Upper lobe of right lung (tissue), 1 donor: ENCODE results near the gene GCLM. TPM values are rescaled to one million over a fixed set of nuclear protein-coding genes. Genes with fewer than 3 reads are reported as not detected.
"Not testable (repeated sequence)": the region's sequence is repeated elsewhere in the genome, so short reads cannot be mapped to it uniquely, and the experiment has no call there.

Experiments used
- ATAC-seq: fragments of 200-7000 bp; cut with Tn5 transposase; one replicate; pipeline ENCODE4 v1.9.1; 2020; ENCODE audit warnings: mild to moderate bottlenecking, moderate library complexity
- DNase-seq: peaks from one replicate; pipeline ENCODE4 v3.0.0-alpha.2; 2020
- H3K27ac ChIP-seq: fragments of 200-600 bp; one replicate; pipeline ENCODE4 v1.8.0; 2022
- H3K27me3 ChIP-seq: fragments of 200-600 bp; one replicate; pipeline ENCODE4 v1.8.0; 2022; ENCODE audit warnings: mild to moderate bottlenecking
- H3K36me3 ChIP-seq: fragments of 200-600 bp; one replicate; pipeline ENCODE4 v1.8.0; 2022
- H3K4me1 ChIP-seq: fragments of 200-600 bp; one replicate; pipeline ENCODE4 v1.8.0; 2022
- H3K4me3 ChIP-seq: fragments of 200-600 bp; one replicate; pipeline ENCODE4 v1.8.0; 2022; ENCODE audit warnings: mild to moderate bottlenecking
- H3K9me3 ChIP-seq: fragments of 200-600 bp; one replicate; pipeline ENCODE4 v1.8.0; 2022
- CTCF ChIP-seq: fragments of 200-600 bp; IDR thresholded peaks from one replicate; pipeline ENCODE4 v1.8.0; 2022; ENCODE audit warnings: antibody characterized with exemption
- intact Hi-C: fragments of 100-400 bp; cut with DNase I; formaldehyde crosslinking; loops from one replicate; pipeline ENCODE4 v1.11.0; 2022
- total RNA-seq: library from RNA; stranded (reverse); fragmentation: NEBNext Ultra II Directional; extraction: Animal tissue kit (Norgen Biotek cat#: 25700); gene quantifications from one replicate; pipeline ENCODE4 v1.2.1, GENCODE V29; 2021
- donor health status: DM: no; HTN: yes; CAD: no; lungs with severe emphysema.

Gene GCLM
- total RNA-seq, 1 donor from 2014 or later, result 24.5 TPM

- H3K36me3 ChIP-seq, result no peaks in the 10 kb centered on the region
- H3K27ac ChIP-seq, result no peak overlapping the region
- no peak for ATAC-seq
- TF ChIP-seq CTCF, result no peak
- no peaks in the 10 kb centered on the region for H3K9me3 ChIP-seq
- intact Hi-C loops, result no loop called here
- no peaks in the 10 kb centered on the region for H3K27me3 ChIP-seq
- no peak for DNase-seq
- no peaks in the 10 kb centered on the region for H3K4me1 ChIP-seq
- H3K4me3 ChIP-seq, result no peak overlapping the region
Observed at GRCh38 chr1:93938461-93939145, 29.4 kb upstream of the GCLM start.

- Histone ChIP-seq H3K4me3 (no peak overlapping the region), H3K27me3 (no peaks in the 10 kb centered on the region), H3K27ac (no peak overlapping the region), H3K9me3 (no peaks in the 10 kb centered on the region), H3K36me3 (no peaks in the 10 kb centered on the region), H3K4me1 (no peaks in the 10 kb centered on the region)
- ATAC-seq (no peak), DNase-seq (no peak)
- intact Hi-C loops, result no loop called here
- TF ChIP-seq CTCF, result no peak
Observed at GRCh38 chr1:93937997-93938396, 28.8 kb upstream of the GCLM start.

- Histone ChIP-seq H3K9me3 (no peaks in the 10 kb centered on the region), H3K36me3 (no peaks in the 10 kb centered on the region), H3K4me1 (no peaks in the 10 kb centered on the region), H3K27me3 (no peaks in the 10 kb centered on the region), H3K4me3 (no peak overlapping the region), H3K27ac (no peak overlapping the region)
- ATAC-seq (no peak), DNase-seq (no peak)
- intact Hi-C loops, result no loop called here
- TF ChIP-seq CTCF, result no peak
Observed at GRCh38 chr1:93925206-93925605, 16.0 kb upstream of the GCLM start.

GRCh38 chr1:93919780-93920179 is 10.6 kb upstream of the GCLM start:
- no peak for TF ChIP-seq CTCF
- no peaks in the 10 kb centered on the region for H3K36me3 ChIP-seq
- ATAC-seq (no peak), DNase-seq (no peak)
- no peak overlapping the region for H3K27ac ChIP-seq
- no peaks in the 10 kb centered on the region for H3K9me3 ChIP-seq
- intact Hi-C loops, result no loop called here
- H3K27me3 ChIP-seq, result no peaks in the 10 kb centered on the region
- no peak overlapping the region for H3K4me3 ChIP-seq
- no peaks in the 10 kb centered on the region for H3K4me1 ChIP-seq

- Histone ChIP-seq H3K9me3 (no peaks in the 10 kb centered on the region), H3K27ac (no peak overlapping the region), H3K4me1 (no peaks in the 10 kb centered on the region), H3K4me3 (no peak overlapping the region), H3K36me3 (no peaks in the 10 kb centered on the region), H3K27me3 (no peaks in the 10 kb centered on the region)
- no peak for TF ChIP-seq CTCF
- intact Hi-C loops, result no loop called here
- ATAC-seq, result no peak
- no peak for DNase-seq
Observed at GRCh38 chr1:93917302-93917701, 8.1 kb upstream of the GCLM start.

- intact Hi-C loops, ATAC-seq, H3K4me3 ChIP-seq, H3K36me3 ChIP-seq, H3K9me3 ChIP-seq, DNase-seq, H3K27ac ChIP-seq, H3K27me3 ChIP-seq: not testable (repeated sequence)
- H3K4me1 ChIP-seq, result peaks cover 12% of the 10 kb centered on the region
Observed at GRCh38 chr1:93910880-93911279, 1.6 kb upstream of the GCLM start.
